Endodermal cell (in vitro differentiated cells): ENCODE measurements around the gene DLGAP5. TPM values are rescaled to one million over a fixed set of nuclear protein-coding genes. Genes with fewer than 3 reads are reported as not detected.

Experiments used
- DNase-seq: peaks from one replicate; pipeline ENCODE4 v3.0.0-alpha.2; 2017
- H3K27ac ChIP-seq: 2 replicates; pipeline ENCODE4 v1.5.1; 2013; ENCODE audit warnings: mild to moderate bottlenecking, low read depth, low read length, moderate library complexity
- H3K27me3 ChIP-seq: 2 replicates; pipeline ENCODE4 v1.6.1; 2013; ENCODE audit warnings: mild to moderate bottlenecking, low read length, moderate library complexity; ENCODE audit not compliant: insufficient read depth, control insufficient read depth, poor library complexity, severe bottlenecking
- H3K36me3 ChIP-seq: 2 replicates; pipeline ENCODE4 v1.7.0; 2013; ENCODE audit warnings: mild to moderate bottlenecking, low read length, moderate library complexity; ENCODE audit not compliant: control insufficient read depth, insufficient read depth
- H3K4me1 ChIP-seq: one replicate; pipeline ENCODE4 v1.7.0; 2013; ENCODE audit warnings: low read length; ENCODE audit not compliant: control insufficient read depth, insufficient read depth
- H3K4me3 ChIP-seq: 2 replicates; pipeline ENCODE4 v1.5.1; 2013; ENCODE audit warnings: mild to moderate bottlenecking, low read length, moderate library complexity
- H3K9ac ChIP-seq: 2 replicates; pipeline ENCODE4 v1.6.1; 2013; ENCODE audit warnings: mild to moderate bottlenecking, low read length, moderate library complexity; ENCODE audit not compliant: poor library complexity, severe bottlenecking; ENCODE audit errors: extremely low read depth
- H3K9me3 ChIP-seq: 2 replicates; pipeline ENCODE4 v1.6.1; 2013; ENCODE audit warnings: mild to moderate bottlenecking, low read length, moderate library complexity; ENCODE audit not compliant: control insufficient read depth
- H3K27ac Mint-ChIP-seq: 2 replicates; pipeline ENCODE4 v1.8.0; 2020; ENCODE audit warnings: mixed read lengths
- H3K27me3 Mint-ChIP-seq: 2 replicates; pipeline ENCODE4 v1.8.0; 2021; ENCODE audit warnings: mild to moderate bottlenecking, mixed read lengths; ENCODE audit not compliant: insufficient read depth
- H3K36me3 Mint-ChIP-seq: 2 replicates; pipeline ENCODE4 v1.8.0; 2020; ENCODE audit warnings: low read depth, mixed read lengths
- H3K4me1 Mint-ChIP-seq: 2 replicates; pipeline ENCODE4 v1.8.0; 2020; ENCODE audit warnings: mixed read lengths
- H3K4me3 Mint-ChIP-seq: 2 replicates; pipeline ENCODE4 v1.8.0; 2020; ENCODE audit warnings: mild to moderate bottlenecking, moderate library complexity, mixed read lengths
- H3K9me3 Mint-ChIP-seq: 2 replicates; pipeline ENCODE4 v1.8.0; 2020; ENCODE audit warnings: mild to moderate bottlenecking, mixed read lengths
- WGBS, 2 experiments: methylation state at CpG; one replicate each; pipeline versions ENCODE4 v1.1.5 to v1.1.7; 2013; ENCODE audit warnings: missing lambda C conversion rate in 2 of 2, mixed read lengths in 1 of 2; ENCODE audit not compliant: insufficient coverage in 1 of 2, insufficient read length in 1 of 2; 5-methylcytosine and 5-hydroxymethylcytosine counted together
- total RNA-seq, 2 donors: library from RNA; stranded (reverse); fragmentation: NEBNext Ultra II Directional in 1 of 2; extraction: Animal tissue kit (Norgen Biotek cat#: 25700) in 1 of 2; gene quantifications; 2 replicates in 1 of 2; 3 replicates in 1 of 2; pipeline ENCODE4 v1.2.1, GENCODE V29; 2021
- TF ChIP-seq, protein P1 (sequence below): fragments of 200-600 bp; sonication (generic); conservative IDR thresholded peaks from 2 replicates; pipeline ENCODE4 v1.5.0; 2021; ENCODE audit warnings: antibody characterized with exemption, mild to moderate bottlenecking

Gene DLGAP5
- total RNA-seq, 2 donors from 2014 or later = 71.1 to 112 TPM

DNA sequence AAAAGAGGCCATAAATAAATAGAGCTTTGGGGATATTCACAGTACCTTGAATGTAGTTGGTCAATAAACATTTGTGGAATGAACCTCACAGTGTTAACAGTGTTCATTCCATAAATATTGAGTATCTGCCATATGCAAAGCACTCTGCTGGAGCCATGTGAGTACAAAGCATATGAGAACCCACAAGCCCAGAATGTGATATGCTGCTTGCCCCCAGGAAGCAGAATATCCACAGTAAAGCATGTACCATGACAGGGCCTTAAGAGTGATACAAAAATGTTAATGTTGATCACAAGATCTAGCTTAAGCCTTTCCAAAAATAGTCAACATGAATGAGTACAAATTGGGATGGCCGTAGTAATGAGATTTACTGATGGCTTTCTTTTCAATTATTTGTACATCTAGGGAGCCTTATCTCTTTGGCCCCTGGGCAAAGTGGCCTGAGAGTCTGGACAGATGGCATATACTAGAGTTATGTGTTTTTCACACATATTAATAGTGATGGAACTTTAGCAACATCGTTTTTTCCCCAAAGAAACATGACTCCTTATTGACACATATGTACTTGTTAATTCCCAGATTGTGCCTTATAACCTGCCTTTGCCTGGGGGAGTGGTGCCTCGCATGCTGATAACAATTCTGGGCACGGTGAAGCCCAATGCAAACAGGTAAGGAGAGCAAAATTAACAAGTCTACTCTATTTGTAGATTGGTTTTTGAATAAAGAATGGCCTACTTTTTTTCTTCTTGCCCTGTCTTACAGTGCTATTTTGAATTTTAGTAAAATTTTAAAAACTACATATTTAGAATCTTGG lies 51.5 kb downstream of the DLGAP5 start:
- Mint-ChIP-seq H3K4me1 (no peaks in the 10 kb centered on the region), H3K27ac (no peak overlapping the region), H3K9me3 (no peaks in the 10 kb centered on the region), H3K4me3 (no peak overlapping the region), H3K36me3 (peaks cover 12% of the 10 kb centered on the region), H3K27me3 (no peaks in the 10 kb centered on the region)
- no peaks in the 10 kb centered on the region for H3K27me3 ChIP-seq
- no peak overlapping the region for H3K9ac ChIP-seq
- no peak for DNase-seq
- H3K4me3 ChIP-seq = no peak overlapping the region
- H3K27ac ChIP-seq = no peak overlapping the region
- 99 to 100% methylated on average over 1 to 4 of the region's 4 CpGs for WGBS, 2 experiments
- H3K36me3 ChIP-seq = peaks cover 18% of the 10 kb centered on the region
- H3K4me1 ChIP-seq = no peaks in the 10 kb centered on the region
- H3K9me3 ChIP-seq = no peaks in the 10 kb centered on the region
- TF ChIP-seq, protein P1, sequence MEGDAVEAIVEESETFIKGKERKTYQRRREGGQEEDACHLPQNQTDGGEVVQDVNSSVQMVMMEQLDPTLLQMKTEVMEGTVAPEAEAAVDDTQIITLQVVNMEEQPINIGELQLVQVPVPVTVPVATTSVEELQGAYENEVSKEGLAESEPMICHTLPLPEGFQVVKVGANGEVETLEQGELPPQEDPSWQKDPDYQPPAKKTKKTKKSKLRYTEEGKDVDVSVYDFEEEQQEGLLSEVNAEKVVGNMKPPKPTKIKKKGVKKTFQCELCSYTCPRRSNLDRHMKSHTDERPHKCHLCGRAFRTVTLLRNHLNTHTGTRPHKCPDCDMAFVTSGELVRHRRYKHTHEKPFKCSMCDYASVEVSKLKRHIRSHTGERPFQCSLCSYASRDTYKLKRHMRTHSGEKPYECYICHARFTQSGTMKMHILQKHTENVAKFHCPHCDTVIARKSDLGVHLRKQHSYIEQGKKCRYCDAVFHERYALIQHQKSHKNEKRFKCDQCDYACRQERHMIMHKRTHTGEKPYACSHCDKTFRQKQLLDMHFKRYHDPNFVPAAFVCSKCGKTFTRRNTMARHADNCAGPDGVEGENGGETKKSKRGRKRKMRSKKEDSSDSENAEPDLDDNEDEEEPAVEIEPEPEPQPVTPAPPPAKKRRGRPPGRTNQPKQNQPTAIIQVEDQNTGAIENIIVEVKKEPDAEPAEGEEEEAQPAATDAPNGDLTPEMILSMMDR = no peak

DNA sequence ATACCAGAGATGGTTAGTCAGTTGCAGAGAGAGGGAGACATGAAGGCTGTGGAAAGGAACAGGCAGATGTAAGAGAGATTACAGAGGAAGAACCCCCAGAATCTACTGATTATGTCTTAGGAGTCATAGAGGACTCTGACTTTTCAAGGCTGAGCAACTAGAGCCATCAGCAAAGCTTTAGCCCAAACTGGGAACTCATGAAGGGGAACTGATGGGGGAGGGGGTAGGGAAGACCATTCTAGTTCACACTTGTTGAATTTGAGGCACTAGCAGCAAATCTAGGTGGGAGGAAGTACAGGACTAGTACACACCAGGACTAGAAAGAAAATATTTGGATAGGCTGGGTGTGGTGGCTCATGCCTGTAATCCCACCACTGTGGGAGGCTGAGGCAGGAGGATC lies 52.2 kb downstream of the DLGAP5 start:
- peaks cover 11% of the 10 kb centered on the region for H3K36me3 ChIP-seq
- H3K27ac ChIP-seq = no peak overlapping the region
- H3K27me3 ChIP-seq = no peaks in the 10 kb centered on the region
- H3K4me1 ChIP-seq = no peaks in the 10 kb centered on the region
- TF ChIP-seq, protein P1 = no peak
- Mint-ChIP-seq H3K27me3 (no peaks in the 10 kb centered on the region), H3K4me3 (no peak overlapping the region), H3K36me3 (peaks cover 7% of the 10 kb centered on the region), H3K27ac (no peak overlapping the region), H3K9me3 (no peaks in the 10 kb centered on the region), H3K4me1 (no peaks in the 10 kb centered on the region)
- H3K9ac ChIP-seq = no peak overlapping the region
- H3K9me3 ChIP-seq = no peaks in the 10 kb centered on the region
- DNase-seq = no peak
- no peak overlapping the region for H3K4me3 ChIP-seq

- H3K9ac ChIP-seq = no peak overlapping the region
- H3K27me3 Mint-ChIP-seq = no peaks in the 10 kb centered on the region
- H3K4me1 ChIP-seq = no peaks in the 10 kb centered on the region
- no peak overlapping the region for H3K27ac Mint-ChIP-seq
- no peaks in the 10 kb centered on the region for H3K4me1 Mint-ChIP-seq
- no peak overlapping the region for H3K4me3 ChIP-seq
- no peaks in the 10 kb centered on the region for H3K9me3 ChIP-seq
- H3K27me3 ChIP-seq = no peaks in the 10 kb centered on the region
- H3K4me3 Mint-ChIP-seq = no peak overlapping the region
- H3K27ac ChIP-seq = no peak overlapping the region
- H3K36me3 ChIP-seq = peaks cover 11% of the 10 kb centered on the region
- peaks cover 4% of the 10 kb centered on the region for H3K36me3 Mint-ChIP-seq
- TF ChIP-seq, protein P1 = peak; percentile 74
- H3K9me3 Mint-ChIP-seq = no peaks in the 10 kb centered on the region
- peak; percentile 83 for DNase-seq
- 86 to 92% methylated on average over 2 to 7 of the region's 7 CpGs for WGBS, 2 experiments
These were observed 53.3 kb downstream of the DLGAP5 start for GRCh38 chr14:55138091-55138490.
